Suprapubic skin (tissue), 4 donors: ENCODE measurements around the gene CNR1. TPM values are rescaled to one million over a fixed set of nuclear protein-coding genes. Genes with fewer than 3 reads are reported as not detected.

Source experiments
- DNase-seq, 2 donors: peaks; one replicate each; pipeline ENCODE4 v3.0.0-alpha.2; 2019; ENCODE audit warnings: low spot score in 2 of 2
- H3K27ac ChIP-seq: fragments of 200-600 bp; sonication (generic); one replicate; pipeline ENCODE4 v1.5.1; 2019
- H3K27me3 ChIP-seq: fragments of 200-600 bp; sonication (generic); one replicate; pipeline ENCODE4 v1.5.1; 2019
- H3K36me3 ChIP-seq: fragments of 200-600 bp; sonication (generic); one replicate; pipeline ENCODE4 v1.5.1; 2019
- H3K4me1 ChIP-seq: fragments of 200-600 bp; sonication (generic); one replicate; pipeline ENCODE4 v1.5.1; 2019
- H3K4me3 ChIP-seq: fragments of 200-600 bp; sonication (generic); one replicate; pipeline ENCODE4 v1.5.1; 2019; ENCODE audit warnings: mild to moderate bottlenecking
- H3K9me3 ChIP-seq: fragments of 200-600 bp; sonication (generic); one replicate; pipeline ENCODE4 v1.5.1; 2019
- EP300 ChIP-seq: sonication (generic); formaldehyde crosslinking; IDR thresholded peaks from one replicate; pipeline ENCODE4 v1.6.1; 2017; ENCODE audit warnings: antibody characterized with exemption
- POLR2A ChIP-seq, 2 donors: fragments of 450-650 bp; IDR thresholded peaks; one replicate each; pipeline ENCODE4 v1.6.1; 2017; ENCODE audit warnings: antibody characterized with exemption in 2 of 2, mild to moderate bottlenecking in 2 of 2, moderate library complexity in 2 of 2
- POLR2AphosphoS5 ChIP-seq, 3 donors: sonication (generic); formaldehyde crosslinking; IDR thresholded peaks; one replicate each; pipeline ENCODE4 v1.6.1; 2017; ENCODE audit warnings: antibody characterized with exemption in 3 of 3
- WGBS: methylation state at CpG from one replicate; pipeline ENCODE4 v1.1.5; 2018; 5-methylcytosine and 5-hydroxymethylcytosine counted together
- total RNA-seq, 4 donors: library from RNA; depleted of rRNA; stranded (reverse); fragments of >200 nt; gene quantifications; one replicate each; pipeline ENCODE4 v1.1.0, GENCODE V29; 2016
- TF ChIP-seq, protein P1 (sequence below), 2 donors: fragments of 200-600 bp in 1 of 2; fragments of 450-650 bp in 1 of 2; sonication (generic) in 1 of 2; IDR thresholded peaks; one replicate each; pipeline ENCODE4 v1.5.1; 2016 to 2019; ENCODE audit warnings: antibody characterized with exemption in 2 of 2, mild to moderate bottlenecking in 1 of 2, moderate library complexity in 1 of 2

CNR1 gene
- total RNA-seq, 4 donors from 2014 or later, result 3.7 to 12.2 (median 6.4) TPM

DNA sequence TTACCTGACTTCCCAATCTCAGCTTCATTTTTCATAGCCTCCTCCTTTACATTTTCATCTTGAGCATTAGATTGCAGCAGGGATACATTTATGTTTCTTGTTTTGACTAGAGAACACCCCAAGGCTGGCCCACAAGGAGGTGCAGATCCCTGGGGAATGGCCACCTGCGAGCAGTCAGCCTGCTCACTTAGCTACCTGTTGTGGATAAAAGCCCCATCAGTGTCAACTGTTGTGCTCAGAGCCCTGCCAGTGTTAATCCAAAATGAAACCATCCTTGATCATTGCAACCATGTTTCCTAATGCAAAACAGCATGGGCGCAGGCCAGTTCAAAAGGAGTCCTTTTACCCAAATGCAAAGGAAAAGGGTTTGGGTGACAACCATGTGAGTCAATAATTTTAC lies 50.8 kb downstream of the CNR1 start:
- Histone ChIP-seq H3K4me1 (no peaks in the 10 kb centered on the region), H3K27me3 (no peaks in the 10 kb centered on the region), H3K4me3 (no peak overlapping the region), H3K36me3 (no peaks in the 10 kb centered on the region), H3K9me3 (no peaks in the 10 kb centered on the region), H3K27ac (no peak overlapping the region)
- 95% methylated on average over 2 of the region's 2 CpGs for WGBS
- no peak for DNase-seq
- TF ChIP-seq POLR2AphosphoS5 (IDR thresholded peaks at IDR 0.05) (no peak), POLR2A (IDR thresholded peaks at IDR 0.05) (no peak), EP300 (no peak)
- TF ChIP-seq, protein P1, sequence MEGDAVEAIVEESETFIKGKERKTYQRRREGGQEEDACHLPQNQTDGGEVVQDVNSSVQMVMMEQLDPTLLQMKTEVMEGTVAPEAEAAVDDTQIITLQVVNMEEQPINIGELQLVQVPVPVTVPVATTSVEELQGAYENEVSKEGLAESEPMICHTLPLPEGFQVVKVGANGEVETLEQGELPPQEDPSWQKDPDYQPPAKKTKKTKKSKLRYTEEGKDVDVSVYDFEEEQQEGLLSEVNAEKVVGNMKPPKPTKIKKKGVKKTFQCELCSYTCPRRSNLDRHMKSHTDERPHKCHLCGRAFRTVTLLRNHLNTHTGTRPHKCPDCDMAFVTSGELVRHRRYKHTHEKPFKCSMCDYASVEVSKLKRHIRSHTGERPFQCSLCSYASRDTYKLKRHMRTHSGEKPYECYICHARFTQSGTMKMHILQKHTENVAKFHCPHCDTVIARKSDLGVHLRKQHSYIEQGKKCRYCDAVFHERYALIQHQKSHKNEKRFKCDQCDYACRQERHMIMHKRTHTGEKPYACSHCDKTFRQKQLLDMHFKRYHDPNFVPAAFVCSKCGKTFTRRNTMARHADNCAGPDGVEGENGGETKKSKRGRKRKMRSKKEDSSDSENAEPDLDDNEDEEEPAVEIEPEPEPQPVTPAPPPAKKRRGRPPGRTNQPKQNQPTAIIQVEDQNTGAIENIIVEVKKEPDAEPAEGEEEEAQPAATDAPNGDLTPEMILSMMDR (IDR thresholded peaks at IDR 0.05), result no peak

DNA sequence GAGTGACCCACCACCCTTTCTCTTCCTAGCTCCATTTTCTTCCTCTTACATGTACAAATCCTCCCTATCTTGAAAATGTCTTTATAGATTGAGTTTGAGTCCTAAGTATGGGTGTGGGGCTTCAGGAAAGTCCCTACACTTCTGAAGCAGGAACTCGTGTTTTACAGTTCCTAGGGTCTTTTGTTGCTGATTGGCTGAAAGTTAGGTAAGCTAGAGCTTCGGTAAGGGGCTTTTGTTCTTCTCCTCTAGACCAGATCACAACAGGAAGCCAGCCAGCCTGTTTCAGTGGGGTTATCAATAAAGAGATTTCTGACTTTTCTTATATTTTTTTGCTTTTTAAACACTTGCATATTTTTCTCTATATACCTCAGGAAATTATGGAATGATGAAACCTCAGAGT lies 51.3 kb downstream of the CNR1 start:
- WGBS, result 44% methylated on average over 2 of the region's 2 CpGs
- H3K27ac ChIP-seq, result no peak overlapping the region
- no peak overlapping the region for H3K4me3 ChIP-seq

DNA sequence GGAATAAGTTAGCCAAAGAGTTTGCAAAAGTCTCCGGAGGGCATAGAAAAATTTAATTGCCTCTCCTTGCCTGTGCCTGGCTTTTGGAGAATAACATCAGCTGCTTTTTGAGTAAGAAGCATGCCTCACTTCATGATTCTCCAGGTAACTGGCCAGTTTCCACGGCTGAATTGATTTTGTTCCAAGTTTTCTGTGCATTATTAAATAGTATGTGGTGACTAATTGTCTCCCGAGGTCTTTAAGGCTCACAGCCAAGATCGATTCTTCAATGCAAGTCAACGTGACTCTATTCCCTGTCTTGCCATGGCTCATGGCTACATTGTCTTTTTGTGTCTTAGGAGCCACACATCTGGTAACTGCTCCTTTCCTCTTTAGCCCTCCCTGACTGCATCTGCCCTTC lies 54.2 kb downstream of the CNR1 start:
- Histone ChIP-seq H3K4me1 (no peaks in the 10 kb centered on the region), H3K27ac (no peak overlapping the region), H3K9me3 (no peaks in the 10 kb centered on the region), H3K36me3 (no peaks in the 10 kb centered on the region), H3K27me3 (no peaks in the 10 kb centered on the region), H3K4me3 (no peak overlapping the region)
- DNase-seq, result no peak
- WGBS, result 40% methylated on average over 5 of the region's 5 CpGs
- TF ChIP-seq POLR2A (IDR thresholded peaks at IDR 0.05) (no peak), EP300 (no peak), POLR2AphosphoS5 (IDR thresholded peaks at IDR 0.05) (no peak)
- TF ChIP-seq, protein P1 (IDR thresholded peaks at IDR 0.05), result no peak

More for the DNA sequence above, 51.3 kb downstream of the CNR1 start:
- no peaks in the 10 kb centered on the region for H3K27me3 ChIP-seq
- no peaks in the 10 kb centered on the region for H3K36me3 ChIP-seq
- DNase-seq, result no peak
- TF ChIP-seq, protein P1 (IDR thresholded peaks at IDR 0.05), result no peak
- no peak for TF ChIP-seq POLR2AphosphoS5 (IDR thresholded peaks at IDR 0.05)
- TF ChIP-seq POLR2A (IDR thresholded peaks at IDR 0.05), result no peak
- TF ChIP-seq EP300, result no peak
- no peaks in the 10 kb centered on the region for H3K4me1 ChIP-seq
- H3K9me3 ChIP-seq, result no peaks in the 10 kb centered on the region

DNA sequence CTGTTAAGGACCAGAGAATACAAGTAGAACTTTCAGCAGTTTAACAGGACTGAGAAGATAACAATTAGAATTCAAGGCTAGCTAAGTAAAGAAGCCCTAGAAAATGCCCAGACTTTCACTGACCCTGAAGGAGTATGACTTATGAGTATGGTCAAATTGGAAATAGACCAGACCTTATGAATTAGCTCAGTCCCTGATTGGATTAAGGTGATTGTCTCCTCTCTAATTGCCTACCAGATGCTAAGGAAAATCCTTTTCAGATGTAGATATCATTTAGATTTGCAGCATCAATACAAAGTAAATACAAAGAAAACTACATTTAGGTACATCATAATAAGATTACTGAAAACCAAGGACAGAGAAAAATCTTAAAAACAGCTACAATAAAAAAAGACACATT lies 58.9 kb downstream of the CNR1 start:
- H3K27me3 ChIP-seq, result no peaks in the 10 kb centered on the region
- TF ChIP-seq EP300 (no peak), POLR2A (IDR thresholded peaks at IDR 0.05) (no peak), POLR2AphosphoS5 (IDR thresholded peaks at IDR 0.05) (no peak)
- TF ChIP-seq, protein P1 (IDR thresholded peaks at IDR 0.05), result no peak
- H3K27ac ChIP-seq, result no peak overlapping the region

DNA sequence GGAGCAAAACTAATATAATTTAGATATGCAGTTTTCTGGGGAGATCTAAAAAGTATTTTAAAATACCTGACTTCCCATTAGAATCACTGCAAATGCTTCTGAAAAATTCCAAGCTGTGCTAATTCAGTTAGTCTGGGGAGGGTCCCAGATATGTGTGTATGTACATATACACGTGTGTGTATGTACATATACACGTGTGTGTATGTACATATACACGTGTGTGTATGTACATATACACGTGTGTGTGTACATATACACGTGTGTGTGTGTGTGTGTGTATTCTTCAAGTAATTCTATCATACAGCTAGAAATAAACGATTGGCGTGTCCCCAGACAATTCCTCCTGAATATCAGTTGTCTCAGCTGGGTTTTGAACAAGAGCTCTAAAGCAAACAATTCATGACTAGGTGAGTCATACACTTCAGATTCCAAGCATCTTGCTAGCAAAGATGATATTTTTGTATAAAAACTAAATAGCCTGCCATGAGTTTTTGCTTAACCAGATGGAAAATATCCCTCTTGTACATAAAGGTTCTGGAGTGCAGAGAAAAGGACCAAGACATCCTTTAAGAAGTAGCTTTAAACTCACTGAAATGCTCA lies 60.3 kb downstream of the CNR1 start:
- no peak for TF ChIP-seq EP300
- TF ChIP-seq, protein P1 (IDR thresholded peaks at IDR 0.05), result no peak
- TF ChIP-seq POLR2A (IDR thresholded peaks at IDR 0.05), result no peak
- no peak for TF ChIP-seq POLR2AphosphoS5 (IDR thresholded peaks at IDR 0.05)
- Histone ChIP-seq H3K27me3 (no peaks in the 10 kb centered on the region), H3K36me3 (no peaks in the 10 kb centered on the region), H3K4me3 (no peak overlapping the region), H3K4me1 (no peaks in the 10 kb centered on the region), H3K9me3 (no peaks in the 10 kb centered on the region), H3K27ac (no peak overlapping the region)
- DNase-seq, result no peak
- WGBS, result 87% methylated on average over 7 of the region's 7 CpGs

More for the DNA sequence above, 58.9 kb downstream of the CNR1 start:
- Histone ChIP-seq H3K4me3 (no peak overlapping the region), H3K4me1 (no peaks in the 10 kb centered on the region), H3K36me3 (no peaks in the 10 kb centered on the region), H3K9me3 (no peaks in the 10 kb centered on the region)
- DNase-seq, result no peak

Other genes with a start within 250 kb of the CNR1 start
- not detected for gene SPACA1, start 118.5 kb downstream of the CNR1 start, total RNA-seq